HEK293 (cell line): ENCODE measurements around the gene UGT1A10.

Experiments used
- CTCF ChIA-PET: fragments of 350-600 bp; formaldehyde crosslinking; extraction: SDS; loops from one replicate; lab custom pipeline; 2021; ENCODE audit warnings: antibody characterized with exemption; lab: Yijun Ruan, JAX
- POLR2A ChIA-PET: fragments of 300-600 bp; formaldehyde crosslinking; extraction: SDS; loops from one replicate; lab custom pipeline; 2020; ENCODE audit warnings: antibody characterized with exemption, inconsistent platforms; lab: Yijun Ruan, JAX
- H3K27ac ChIP-seq: fragments of 200-500 bp; sonication (Bioruptor generic); 2 replicates; pipeline ENCODE4 v1.5.1; 2014; ENCODE audit warnings: low read depth, low read length, control low read depth, inconsistent platforms; ENCODE audit errors: extremely low read depth
- H3K36me3 ChIP-seq, 2 experiments: fragments of 200-500 bp in 1 of 2; sonication (Bioruptor generic) in 1 of 2; 1 replicate in 1 of 2; 2 replicates in 1 of 2; pipeline ENCODE4 v1.5.1; 2014 to 2017; ENCODE audit warnings: inconsistent platforms in 2 of 2, low read length in 2 of 2; ENCODE audit not compliant: control insufficient read depth in 2 of 2, insufficient read depth in 1 of 2
- H3K4me1 ChIP-seq: fragments of 200-500 bp; sonication (Bioruptor generic); 2 replicates; pipeline ENCODE4 v1.5.1; 2014; ENCODE audit warnings: mild to moderate bottlenecking, low read length, inconsistent platforms; ENCODE audit not compliant: control insufficient read depth, insufficient read depth
- H3K4me3 ChIP-seq: 2 replicates; pipeline ENCODE4 v1.5.1; 2011; ENCODE audit warnings: low read depth, mild to moderate bottlenecking, control low read depth, low read length, moderate library complexity
- H3K9me3 ChIP-seq: fragments of 200-500 bp; sonication (Bioruptor generic); 2 replicates; pipeline ENCODE4 v1.5.1; 2014; ENCODE audit warnings: low read depth, low read length, inconsistent platforms; ENCODE audit not compliant: control insufficient read depth, insufficient read depth
- PBX3 ChIP-seq: sonication (generic); formaldehyde crosslinking; IDR thresholded peaks from 2 replicates; pipeline ENCODE4 v1.8.1; 2022; ENCODE audit warnings: mild to moderate bottlenecking, moderate library complexity, missing genetic modification reagents
- PRDM2 ChIP-seq: fragments of 450-650 bp; formaldehyde crosslinking; IDR thresholded peaks from 2 replicates; pipeline ENCODE4 v1.5.1; 2016; ENCODE audit warnings: missing biosample characterization, missing genetic modification characterization, borderline replicate concordance
- RBAK ChIP-seq: fragments of 450-650 bp; formaldehyde crosslinking; IDR thresholded peaks from 2 replicates; pipeline ENCODE4 v1.5.1; 2016; ENCODE audit warnings: missing biosample characterization, missing genetic modification characterization
- ZBTB10 ChIP-seq: fragments of 450-650 bp; formaldehyde crosslinking; IDR thresholded peaks from 2 replicates; pipeline ENCODE4 v1.5.1; 2016; ENCODE audit warnings: missing biosample characterization, missing genetic modification characterization
- ZNF140 ChIP-seq: fragments of 450-650 bp; formaldehyde crosslinking; IDR thresholded peaks from 2 replicates; pipeline ENCODE4 v1.5.1; 2016; ENCODE audit warnings: missing biosample characterization, missing genetic modification characterization
- ZNF2 ChIP-seq: fragments of 450-650 bp; formaldehyde crosslinking; IDR thresholded peaks from 2 replicates; pipeline ENCODE4 v1.5.1; 2016; ENCODE audit warnings: missing biosample characterization, missing genetic modification characterization
- ZNF324 ChIP-seq: fragments of 450-650 bp; formaldehyde crosslinking; IDR thresholded peaks from 2 replicates; pipeline ENCODE4 v1.5.1; 2016; ENCODE audit warnings: missing biosample characterization, missing genetic modification characterization
- ZNF423 ChIP-seq: fragments of 450-650 bp; formaldehyde crosslinking; IDR thresholded peaks from 2 replicates; pipeline ENCODE4 v1.5.1; 2016; ENCODE audit warnings: missing biosample characterization, missing genetic modification characterization
- ZNF473 ChIP-seq: fragments of 450-650 bp; formaldehyde crosslinking; IDR thresholded peaks from 2 replicates; pipeline ENCODE4 v1.5.1; 2017; ENCODE audit warnings: missing biosample characterization, missing genetic modification characterization
- ZNF501 ChIP-seq: fragments of 450-650 bp; formaldehyde crosslinking; IDR thresholded peaks from 2 replicates; pipeline ENCODE4 v1.5.1; 2016; ENCODE audit warnings: missing biosample characterization, missing genetic modification characterization
- ZNF514 ChIP-seq: fragments of 450-650 bp; formaldehyde crosslinking; IDR thresholded peaks from 2 replicates; pipeline ENCODE4 v1.5.1; 2016; ENCODE audit warnings: missing biosample characterization, missing genetic modification characterization
- ZNF518A ChIP-seq: fragments of 450-650 bp; formaldehyde crosslinking; conservative IDR thresholded peaks from 2 replicates; pipeline ENCODE4 v1.5.1; 2016; ENCODE audit warnings: low read depth, missing biosample characterization, missing genetic modification characterization
- ZNF560 ChIP-seq: fragments of 450-650 bp; formaldehyde crosslinking; IDR thresholded peaks from 2 replicates; pipeline ENCODE4 v1.5.1; 2017; ENCODE audit warnings: missing biosample characterization, missing genetic modification characterization, borderline replicate concordance
- ZNF645 ChIP-seq: fragments of 450-650 bp; formaldehyde crosslinking; IDR thresholded peaks from 2 replicates; pipeline ENCODE4; 2016; ENCODE audit warnings: missing biosample characterization, missing genetic modification characterization
- ZNF670 ChIP-seq: fragments of 450-650 bp; formaldehyde crosslinking; IDR thresholded peaks from 2 replicates; pipeline ENCODE4 v1.5.1; 2016; ENCODE audit warnings: missing biosample characterization, missing genetic modification characterization, low read depth
- ZNF701 ChIP-seq: fragments of 450-650 bp; formaldehyde crosslinking; IDR thresholded peaks from 2 replicates; pipeline ENCODE4 v1.5.1; 2016; ENCODE audit warnings: missing biosample characterization, missing genetic modification characterization
- ZSCAN4 ChIP-seq: fragments of 450-650 bp; formaldehyde crosslinking; IDR thresholded peaks from 2 replicates; pipeline ENCODE4 v1.5.1; 2017; ENCODE audit warnings: missing biosample characterization, missing genetic modification characterization

Gene UGT1A10

GRCh38 chr2:233597522-233597921 is 38.7 kb upstream of the UGT1A10 start:
- Histone ChIP-seq H3K27ac (no peak overlapping the region), H3K4me1 (no peaks in the 10 kb centered on the region), H3K36me3 (no peaks in the 10 kb centered on the region), H3K9me3 (no peaks in the 10 kb centered on the region), H3K4me3 (no peak overlapping the region)
- CTCF ChIA-PET = interaction anchor here (1.3 kb wide), 1 partner anchor 114 kb away, joined by 4 read pairs; no protein-coding TSS in a partner anchor
- POLR2A ChIA-PET = no interaction called here
- no peak for TF ChIP-seq PRDM2 (tag by site-specific recombination)
- TF ChIP-seq ZNF560 = no peak
- no peak for TF ChIP-seq PBX3 (CRISPR knock-in tag)
- no peak for TF ChIP-seq ZNF473 (tag by site-specific recombination)
- TF ChIP-seq ZBTB10 (tag by site-specific recombination) = no peak
- TF ChIP-seq ZNF324 (tag by site-specific recombination) = no peak
- TF ChIP-seq ZNF514 (tag by site-specific recombination) = no peak
- TF ChIP-seq ZNF423 (tag by site-specific recombination) = no peak
- TF ChIP-seq ZSCAN4 (tag by site-specific recombination) = no peak
- TF ChIP-seq ZNF701 (tag by site-specific recombination) = no peak
- no peak for TF ChIP-seq ZNF645 (tag by site-specific recombination)
- no peak for TF ChIP-seq ZNF518A (tag by site-specific recombination)
- TF ChIP-seq ZNF670 (tag by site-specific recombination) = no peak
- no peak for TF ChIP-seq ZNF2 (tag by site-specific recombination)
- TF ChIP-seq ZNF140 = no peak
- TF ChIP-seq ZNF501 (tag by site-specific recombination) = no peak
- TF ChIP-seq RBAK = no peak
